ENCODE measurements around the gene SCOC. TPM values are rescaled to one million over a fixed set of nuclear protein-coding genes. Genes with fewer than 3 reads are reported as not detected.

SCOC gene
- total and polyA plus RNA-seq, 9 of the 15 experiments (the other 6 are each of a cell fraction or from before 2014, with no cell fraction given), result 16.8 to 110 (median 46.7) TPM

DNA sequence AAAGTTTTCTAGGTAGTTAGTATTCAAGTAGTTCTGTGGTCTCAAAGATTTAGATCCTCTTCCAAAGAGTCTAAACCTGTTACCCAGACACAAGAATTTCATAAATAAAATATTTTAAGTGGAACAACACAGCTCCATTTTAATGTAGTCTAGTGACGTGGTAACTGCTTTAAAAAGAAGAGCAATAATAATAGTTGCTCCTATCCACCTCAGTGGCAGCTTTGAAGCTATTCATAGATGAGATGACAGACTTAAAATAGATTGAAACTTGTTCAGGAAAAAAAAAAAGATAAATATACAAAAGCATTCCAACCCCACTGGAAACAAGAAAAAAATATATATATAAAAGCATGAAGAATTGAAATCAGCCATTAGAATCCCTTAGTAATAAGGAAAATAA lies 14.6 kb downstream of the SCOC start:
- no peaks in the 10 kb centered on the region for H3K36me3 ChIP-seq (ENCODE audit: control insufficient read depth, insufficient read depth, low read length)
- no peaks in the 10 kb centered on the region; a peak in 1 of 5 replicates for H3K27me3 ChIP-seq (ENCODE audit: control insufficient read depth in 2 of 2, insufficient read depth in 2 of 2, low read length in 2 of 2)
- no peak overlapping the region for H3K27ac ChIP-seq (ENCODE audit: extremely low read depth, low read depth, low read length)
- no peaks in the 10 kb centered on the region for H3K4me1 ChIP-seq (replicated peaks in 1 of 2; ENCODE audit: control insufficient read depth in 2 of 2, insufficient read depth in 2 of 2, low read length in 2 of 2)
- no peaks in the 10 kb centered on the region for H3K9me1 ChIP-seq (ENCODE audit: control insufficient read depth, insufficient read depth, low read length)
- H3K9me3 ChIP-seq (replicated peaks; ENCODE audit: control insufficient read depth, insufficient read depth, low read depth, low read length), result no peaks in the 10 kb centered on the region
- no peak overlapping the region for H3K9ac ChIP-seq (ENCODE audit: insufficient read depth in 1 of 2, low read depth in 2 of 2, low read length in 2 of 2)
- H3K79me2 ChIP-seq (ENCODE audit: control insufficient read depth, insufficient read depth, low read length), result no peaks in the 10 kb centered on the region
- no peak overlapping the region for H2AFZ ChIP-seq (ENCODE audit: low read depth, low read length)
- FAIRE-seq, result no peak
- ChIA-PET CTCF (ENCODE audit: low intra/inter-chr PET ratio) (no interaction called here), POLR2A (interaction anchor here (1.4 kb wide), 1 partner anchor 14 kb away, joined by 5 read pairs; the partner anchor contains the start of gene SCOC)
- BruUV-seq (replicated peaks), result no TSS peak
- no peak overlapping the region for H3K4me3 ChIP-seq
- TF ChIP-seq, protein P1, sequence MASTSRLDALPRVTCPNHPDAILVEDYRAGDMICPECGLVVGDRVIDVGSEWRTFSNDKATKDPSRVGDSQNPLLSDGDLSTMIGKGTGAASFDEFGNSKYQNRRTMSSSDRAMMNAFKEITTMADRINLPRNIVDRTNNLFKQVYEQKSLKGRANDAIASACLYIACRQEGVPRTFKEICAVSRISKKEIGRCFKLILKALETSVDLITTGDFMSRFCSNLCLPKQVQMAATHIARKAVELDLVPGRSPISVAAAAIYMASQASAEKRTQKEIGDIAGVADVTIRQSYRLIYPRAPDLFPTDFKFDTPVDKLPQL (IDR thresholded peaks at IDR 0.05; ENCODE audit: extremely low read depth, insufficient read length), result no peak
- TF ChIP-seq KAT8 (IDR thresholded peaks at IDR 0.05; ENCODE audit: low read depth) (no peak), ZNF124 (CRISPR knock-in tag; IDR thresholded peaks at IDR 0.05) (no peak), XRCC3 (IDR thresholded peaks at IDR 0.05) (no peak)
- TF ChIP-seq, protein P2, sequence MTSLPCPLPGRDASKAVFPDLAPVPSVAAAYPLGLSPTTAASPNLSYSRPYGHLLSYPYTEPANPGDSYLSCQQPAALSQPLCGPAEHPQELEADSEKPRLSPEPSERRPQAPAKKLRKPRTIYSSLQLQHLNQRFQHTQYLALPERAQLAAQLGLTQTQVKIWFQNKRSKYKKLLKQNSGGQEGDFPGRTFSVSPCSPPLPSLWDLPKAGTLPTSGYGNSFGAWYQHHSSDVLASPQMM (CRISPR knock-in tag; IDR thresholded peaks at IDR 0.05), result no peak
- whole genome bisulfite sequencing (ENCODE audit: insufficient coverage, low coverage, missing lambda C conversion rate), result 6% methylated on average over 1 of the region's 1 CpG
- H3K4me2 ChIP-seq (ENCODE audit: insufficient read depth, low read length), result no peak overlapping the region
- DNase-seq (ENCODE audit: extremely low read depth in 1 of 4, low spot score in 3 of 4), result no peak
- intact Hi-C loops (cut with micrococcal nuclease) (no loop called here), in situ Hi-C loops (cut with MboI) (no loop called here)
- ATAC-seq, result no peak
- H4K20me1 ChIP-seq (replicated peaks; ENCODE audit: control insufficient read depth, insufficient read depth, low read length), result no peaks in the 10 kb centered on the region
